Mucosa of stomach (tissue), 1 donor: ENCODE measurements around the gene RBM42.

Experiments
- H3K27me3 ChIP-seq: one replicate; pipeline ENCODE4 v1.7.0; 2013; ENCODE audit warnings: mild to moderate bottlenecking, low read length; ENCODE audit not compliant: control insufficient read depth, insufficient read depth
- H3K36me3 ChIP-seq: one replicate; pipeline ENCODE4 v1.7.0; 2013; ENCODE audit warnings: low read length; ENCODE audit not compliant: control insufficient read depth, insufficient read depth
- H3K4me1 ChIP-seq: one replicate; pipeline ENCODE4 v1.7.0; 2013; ENCODE audit warnings: mild to moderate bottlenecking, low read length; ENCODE audit not compliant: control insufficient read depth, insufficient read depth
- H3K4me3 ChIP-seq: one replicate; pipeline ENCODE4 v1.7.0; 2013; ENCODE audit warnings: low read length
- H3K9ac ChIP-seq: one replicate; pipeline ENCODE4 v1.7.0; 2013; ENCODE audit warnings: mild to moderate bottlenecking, low read length, moderate library complexity
- H3K9me3 ChIP-seq: one replicate; pipeline ENCODE4 v1.7.0; 2013; ENCODE audit warnings: mild to moderate bottlenecking, low read length, moderate library complexity; ENCODE audit not compliant: control insufficient read depth
- donor health status: Pancreatic carcinoma.

The RBM42 gene

GRCh38 chr19:35661995-35662340, 33.1 kb downstream of the RBM42 start:
- Histone ChIP-seq H3K9ac (no peak overlapping the region), H3K4me1 (no peaks in the 10 kb centered on the region), H3K4me3 (no peak overlapping the region), H3K9me3 (no peaks in the 10 kb centered on the region), H3K36me3 (no peaks in the 10 kb centered on the region), H3K27me3 (no peaks in the 10 kb centered on the region)

GRCh38 chr19:35663981-35664380, 35.1 kb downstream of the RBM42 start:
- peaks cover 2% of the 10 kb centered on the region for H3K27me3 ChIP-seq
- no peak overlapping the region for H3K9ac ChIP-seq
- H3K9me3 ChIP-seq = no peaks in the 10 kb centered on the region
- no peaks in the 10 kb centered on the region for H3K4me1 ChIP-seq
- no peak overlapping the region for H3K4me3 ChIP-seq
- no peaks in the 10 kb centered on the region for H3K36me3 ChIP-seq

GRCh38 chr19:35665157-35665556, 36.3 kb downstream of the RBM42 start:
- Histone ChIP-seq H3K4me1 (no peaks in the 10 kb centered on the region), H3K9ac (no peak overlapping the region), H3K4me3 (no peak overlapping the region), H3K9me3 (no peaks in the 10 kb centered on the region), H3K27me3 (peaks cover 9% of the 10 kb centered on the region), H3K36me3 (no peaks in the 10 kb centered on the region)

DNA sequence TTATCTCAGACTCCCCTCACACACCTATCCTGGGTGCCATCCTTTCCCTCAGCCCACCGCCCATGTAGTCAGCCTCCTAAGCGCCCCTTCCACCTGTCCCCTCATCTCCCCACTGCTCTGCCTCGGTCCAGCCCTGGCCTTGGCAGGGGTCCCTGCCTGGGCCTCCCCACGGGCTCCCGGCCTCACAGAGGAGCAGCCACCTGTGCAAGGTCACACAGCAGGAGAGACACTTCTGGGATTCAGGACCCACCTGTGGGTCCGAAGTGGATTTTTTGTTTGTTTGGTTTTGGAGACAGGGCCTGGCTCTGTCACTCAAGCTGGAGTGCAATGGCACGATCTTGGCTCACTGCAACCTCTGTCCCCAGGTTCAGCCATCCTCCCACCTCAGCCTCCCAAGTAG, 36.8 kb downstream of the RBM42 start:
- H3K4me3 ChIP-seq = no peak overlapping the region
- no peaks in the 10 kb centered on the region for H3K4me1 ChIP-seq
- H3K9ac ChIP-seq = no peak overlapping the region
- no peaks in the 10 kb centered on the region for H3K9me3 ChIP-seq
- H3K36me3 ChIP-seq = no peaks in the 10 kb centered on the region
- H3K27me3 ChIP-seq = peaks cover 9% of the 10 kb centered on the region

DNA sequence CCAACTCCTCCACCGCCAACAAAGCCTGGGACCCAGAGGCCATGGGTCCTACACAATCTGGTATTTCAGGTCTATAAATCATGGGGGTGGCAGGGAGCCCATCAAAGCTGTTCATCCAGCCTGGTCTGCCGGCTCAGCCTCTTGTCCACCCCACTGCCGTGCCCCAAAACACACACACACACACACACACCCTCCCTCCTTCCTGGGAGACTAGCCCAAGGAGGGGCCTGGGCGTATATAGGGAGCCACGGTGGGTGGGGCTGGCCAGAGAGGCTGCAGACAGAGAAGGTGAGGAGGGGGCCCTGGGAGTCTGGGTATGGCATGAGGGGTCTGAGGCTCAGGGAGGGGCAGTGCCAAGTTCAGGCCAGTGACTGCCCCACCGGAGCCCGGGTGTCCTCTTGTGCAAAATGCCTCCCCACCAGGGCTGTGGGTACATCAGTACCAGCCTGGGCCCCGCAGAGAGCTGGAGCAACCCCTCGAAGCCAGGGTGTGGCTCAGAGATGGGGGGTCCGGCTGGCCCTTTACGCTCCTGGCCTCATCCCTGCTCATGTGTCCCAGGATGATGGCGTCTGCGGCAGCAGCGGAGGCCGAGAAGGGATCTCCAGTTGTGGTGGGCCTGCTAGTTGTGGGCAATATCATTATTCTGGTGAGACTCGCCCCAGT, 37.5 kb downstream of the RBM42 start, which contains the start of gene UPK1A:
Gene UPK1A, plus strand, starts transcription at position 267 of the 663 bp plus-strand sequence. Its CDS starts 296 bp downstream, at position 563.
- no peaks in the 10 kb centered on the region for H3K36me3 ChIP-seq
- no peaks in the 10 kb centered on the region for H3K4me1 ChIP-seq
- H3K9me3 ChIP-seq = no peaks in the 10 kb centered on the region
- H3K9ac ChIP-seq = no peak within 1 kb of the TSS
- no peak within 1 kb of the TSS for H3K4me3 ChIP-seq
- H3K27me3 ChIP-seq = peaks cover 9% of the 10 kb centered on the region

GRCh38 chr19:35669566-35669965, 40.7 kb downstream of the RBM42 start:
- Histone ChIP-seq H3K4me3 (no peak overlapping the region), H3K9me3 (no peaks in the 10 kb centered on the region), H3K9ac (no peak overlapping the region), H3K36me3 (no peaks in the 10 kb centered on the region), H3K27me3 (peaks cover 28% of the 10 kb centered on the region), H3K4me1 (no peaks in the 10 kb centered on the region)

DNA sequence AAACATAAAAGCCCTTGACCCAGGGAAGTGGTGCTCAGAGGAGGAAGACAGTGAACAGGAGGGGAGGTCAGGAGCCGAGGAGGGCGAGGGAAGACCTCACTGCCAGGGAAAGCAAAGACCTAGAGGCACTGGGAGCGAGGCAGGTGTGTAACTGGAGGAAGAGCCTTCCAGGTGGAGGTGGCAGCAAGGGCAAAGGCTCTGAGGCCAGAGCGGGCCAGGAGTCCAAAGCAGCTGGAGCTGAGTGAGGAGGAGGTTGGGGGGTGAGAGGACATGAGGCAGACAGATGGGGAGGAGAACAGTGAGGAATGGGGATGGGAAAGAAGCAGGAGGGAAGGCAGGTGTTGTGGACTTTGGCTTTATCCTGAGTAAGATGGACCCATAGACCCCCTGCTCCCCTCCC, 41.1 kb downstream of the RBM42 start:
- Histone ChIP-seq H3K9me3 (no peaks in the 10 kb centered on the region), H3K4me3 (no peak overlapping the region), H3K9ac (no peak overlapping the region), H3K36me3 (no peaks in the 10 kb centered on the region), H3K4me1 (no peaks in the 10 kb centered on the region), H3K27me3 (peaks cover 28% of the 10 kb centered on the region)

DNA sequence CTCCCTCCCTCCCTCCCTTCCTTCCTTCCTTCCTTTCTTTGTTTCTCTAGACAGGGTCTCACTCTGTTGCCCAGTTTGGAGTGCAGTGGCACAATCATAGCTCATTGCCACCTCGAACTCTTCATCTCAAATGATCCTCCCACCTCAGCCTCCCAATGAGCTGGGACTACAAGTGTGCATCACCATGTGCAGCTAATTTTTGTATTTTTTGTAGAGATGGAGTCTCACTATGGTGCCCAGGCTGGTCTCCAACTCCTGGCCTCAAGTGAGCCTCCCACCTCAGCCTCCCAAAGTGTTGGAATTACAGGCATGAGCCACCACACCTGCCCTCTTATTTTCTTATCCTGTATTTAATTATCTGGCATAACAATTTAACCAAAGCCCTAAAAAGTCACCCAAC, 41.9 kb downstream of the RBM42 start:
- Histone ChIP-seq H3K4me3 (no peak overlapping the region), H3K9me3 (no peaks in the 10 kb centered on the region), H3K36me3 (no peaks in the 10 kb centered on the region), H3K27me3 (peaks cover 28% of the 10 kb centered on the region), H3K4me1 (no peaks in the 10 kb centered on the region), H3K9ac (no peak overlapping the region)

- no peak overlapping the region for H3K4me3 ChIP-seq
- H3K9me3 ChIP-seq = no peaks in the 10 kb centered on the region
- H3K27me3 ChIP-seq = peaks cover 28% of the 10 kb centered on the region
- H3K36me3 ChIP-seq = no peaks in the 10 kb centered on the region
- no peaks in the 10 kb centered on the region for H3K4me1 ChIP-seq
- H3K9ac ChIP-seq = no peak overlapping the region
Measured at GRCh38 chr19:35671818-35672217, 43.0 kb downstream of the RBM42 start.

GRCh38 chr19:35673121-35673804, 44.4 kb downstream of the RBM42 start:
- no peaks in the 10 kb centered on the region for H3K9me3 ChIP-seq
- no peak overlapping the region for H3K9ac ChIP-seq
- peak overlapping the region; percentile 4 for H3K4me3 ChIP-seq
- no peaks in the 10 kb centered on the region for H3K36me3 ChIP-seq
- H3K27me3 ChIP-seq = peaks cover 28% of the 10 kb centered on the region
- no peaks in the 10 kb centered on the region for H3K4me1 ChIP-seq

DNA sequence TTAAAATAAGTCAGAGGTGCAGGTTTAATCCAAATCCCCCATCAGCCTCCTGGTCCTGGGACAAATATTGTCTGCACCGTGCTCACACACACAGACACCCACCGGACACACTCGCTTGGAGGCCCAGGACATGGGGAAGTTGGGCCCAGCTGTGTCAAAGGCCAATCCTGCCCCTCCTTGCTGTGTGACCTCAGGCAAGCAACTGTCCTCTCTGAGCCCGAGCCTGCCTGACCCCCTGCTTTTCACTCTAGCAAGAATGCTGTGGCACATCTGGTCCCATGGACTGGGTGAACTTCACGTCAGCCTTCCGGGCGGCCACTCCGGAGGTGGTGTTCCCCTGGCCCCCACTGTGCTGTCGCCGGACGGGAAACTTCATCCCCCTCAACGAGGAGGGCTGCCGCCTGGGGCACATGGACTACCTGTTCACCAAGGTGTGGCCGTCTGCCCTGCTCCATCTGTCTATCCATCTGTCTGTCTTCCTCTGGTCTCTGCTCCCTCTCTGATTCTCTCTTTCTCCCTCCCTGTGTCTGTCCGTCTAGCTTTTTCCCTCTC, 46.8 kb downstream of the RBM42 start:
- H3K4me3 ChIP-seq = no peak overlapping the region
- no peak overlapping the region for H3K9ac ChIP-seq
- no peaks in the 10 kb centered on the region for H3K4me1 ChIP-seq
- no peaks in the 10 kb centered on the region for H3K9me3 ChIP-seq
- peaks cover 19% of the 10 kb centered on the region for H3K27me3 ChIP-seq
- no peaks in the 10 kb centered on the region for H3K36me3 ChIP-seq
